ENCODE results near the gene XAGE2. TPM values are rescaled to one million over a fixed set of nuclear protein-coding genes. Genes with fewer than 3 reads are reported as not detected.

XAGE2 gene
- total RNA-seq, 1 donor from 2014 or later = not detected

- no peaks in the 10 kb centered on the region for H3K9me3 Mint-ChIP-seq
- TF ChIP-seq, protein P1, sequence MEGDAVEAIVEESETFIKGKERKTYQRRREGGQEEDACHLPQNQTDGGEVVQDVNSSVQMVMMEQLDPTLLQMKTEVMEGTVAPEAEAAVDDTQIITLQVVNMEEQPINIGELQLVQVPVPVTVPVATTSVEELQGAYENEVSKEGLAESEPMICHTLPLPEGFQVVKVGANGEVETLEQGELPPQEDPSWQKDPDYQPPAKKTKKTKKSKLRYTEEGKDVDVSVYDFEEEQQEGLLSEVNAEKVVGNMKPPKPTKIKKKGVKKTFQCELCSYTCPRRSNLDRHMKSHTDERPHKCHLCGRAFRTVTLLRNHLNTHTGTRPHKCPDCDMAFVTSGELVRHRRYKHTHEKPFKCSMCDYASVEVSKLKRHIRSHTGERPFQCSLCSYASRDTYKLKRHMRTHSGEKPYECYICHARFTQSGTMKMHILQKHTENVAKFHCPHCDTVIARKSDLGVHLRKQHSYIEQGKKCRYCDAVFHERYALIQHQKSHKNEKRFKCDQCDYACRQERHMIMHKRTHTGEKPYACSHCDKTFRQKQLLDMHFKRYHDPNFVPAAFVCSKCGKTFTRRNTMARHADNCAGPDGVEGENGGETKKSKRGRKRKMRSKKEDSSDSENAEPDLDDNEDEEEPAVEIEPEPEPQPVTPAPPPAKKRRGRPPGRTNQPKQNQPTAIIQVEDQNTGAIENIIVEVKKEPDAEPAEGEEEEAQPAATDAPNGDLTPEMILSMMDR (conservative IDR thresholded peaks at IDR 0.05) = no peak
- H3K4me1 Mint-ChIP-seq (ENCODE audit: unreplicated experiment) = no peaks in the 10 kb centered on the region
- no peak overlapping the region for H3K4me3 Mint-ChIP-seq
- H3K36me3 Mint-ChIP-seq = no peaks in the 10 kb centered on the region
- no peak for DNase-seq (ENCODE audit: extremely low spot score, unreplicated experiment)
- no peaks in the 10 kb centered on the region for H3K27me3 Mint-ChIP-seq
- H3K27ac Mint-ChIP-seq = no peak overlapping the region
These were observed 55.8 kb downstream of the XAGE2 start for GRCh38 chrX:52424656-52425055.

Small RNA genes within 50 kb of the gene (microRNA-seq; reads per million reads assigned to microRNA genes)
- not detected for gene MIR8088

Other genes starting within 250 kb of the XAGE2 start
- gene MAGED4, start 184.1 kb upstream of the XAGE2 start, total RNA-seq (ENCODE audit: low replicate concordance) = 84.8 and 102 TPM in 2 replicates
- not detected in 2 replicates for gene XAGE1A, start 126.8 kb downstream of the XAGE2 start, total RNA-seq (ENCODE audit: low replicate concordance)
- not detected in 2 replicates for gene XAGE1B, start 148.0 kb downstream of the XAGE2 start, total RNA-seq (ENCODE audit: low replicate concordance)